ENCODE results near the gene TPRN. TPM values are rescaled to one million over a fixed set of nuclear protein-coding genes. Genes with fewer than 3 reads are reported as not detected.

Gene TPRN
- total RNA-seq, 1 donor from 2014 or later, result 2.2 TPM

DNA sequence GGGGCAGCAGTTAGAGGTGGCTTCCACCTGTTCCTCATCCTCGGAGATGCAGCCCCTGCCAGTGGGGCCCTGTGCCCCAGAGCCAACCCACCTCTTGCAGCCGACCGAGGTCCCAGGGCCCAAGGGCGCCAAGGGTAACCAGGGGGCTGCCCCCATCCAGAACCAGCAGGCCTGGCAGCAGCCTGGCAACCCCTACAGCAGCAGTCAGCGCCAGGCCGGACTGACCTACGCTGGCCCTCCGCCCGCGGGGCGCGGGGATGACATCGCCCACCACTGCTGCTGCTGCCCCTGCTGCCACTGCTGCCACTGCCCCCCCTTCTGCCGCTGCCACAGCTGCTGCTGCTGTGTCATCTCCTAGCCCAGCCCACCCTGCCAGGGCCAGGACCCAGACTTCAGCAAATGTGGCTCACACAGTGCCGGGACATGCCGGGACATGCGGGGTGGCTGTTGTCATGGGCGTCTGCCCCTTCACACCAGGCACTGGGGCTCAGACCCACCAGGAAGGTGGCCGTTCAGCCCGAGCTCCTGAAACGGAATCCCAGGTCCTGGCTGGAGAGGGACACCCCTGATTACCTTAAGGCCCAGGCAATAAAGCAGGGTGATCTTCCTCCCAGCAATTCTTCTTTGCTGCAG is 25.3 kb upstream of the TPRN start:
- no peak for DNase-seq (ENCODE audit: low spot score)

DNA sequence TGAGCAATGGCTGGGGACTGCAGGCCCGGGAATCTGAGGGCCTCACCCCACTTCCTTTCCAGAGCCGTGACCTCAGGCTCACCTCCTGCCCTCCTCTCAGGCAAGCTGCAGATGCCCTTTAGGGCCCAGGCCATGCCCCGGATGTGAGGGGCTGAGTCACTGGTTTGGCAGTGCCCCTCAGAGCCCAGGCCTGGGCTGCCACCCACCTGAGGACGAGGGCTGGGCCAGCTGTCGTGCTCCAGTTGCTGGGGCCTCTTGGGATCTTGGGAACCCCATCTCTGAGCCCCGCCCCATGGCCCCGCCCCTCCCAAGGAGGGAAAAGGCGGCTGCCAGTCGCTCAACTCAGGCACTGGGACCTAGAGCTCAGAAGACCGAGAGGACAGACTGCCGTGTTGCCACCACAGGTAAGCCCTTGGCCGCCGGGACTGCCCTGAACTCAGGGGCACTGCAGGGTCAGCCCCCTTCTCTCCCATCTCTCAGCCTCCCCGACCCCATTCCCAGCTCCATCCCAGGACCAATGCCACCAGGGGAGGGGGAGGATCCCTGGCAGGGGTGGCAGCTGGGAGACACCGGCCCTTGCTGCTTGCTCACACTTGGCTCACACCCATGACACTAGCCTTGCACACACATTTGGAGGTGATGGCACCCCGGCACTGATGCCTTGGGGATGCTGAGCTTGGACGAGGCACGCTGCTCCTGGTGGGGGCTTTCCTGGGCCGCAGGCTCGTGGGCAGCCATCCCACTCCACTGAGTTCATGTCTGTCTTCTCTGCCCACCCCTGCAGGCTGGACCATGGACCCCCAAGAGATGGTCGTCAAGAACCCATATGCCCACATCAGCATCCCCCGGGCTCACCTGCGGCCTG is 24.5 kb upstream of the TPRN start, which contains the start of gene CYSRT1:
Gene CYSRT1, plus strand, starts transcription at position 345 of the 865 bp plus-strand sequence. Its CDS starts 448 bp downstream, at position 793.
- no peak for DNase-seq (ENCODE audit: low spot score)

DNA sequence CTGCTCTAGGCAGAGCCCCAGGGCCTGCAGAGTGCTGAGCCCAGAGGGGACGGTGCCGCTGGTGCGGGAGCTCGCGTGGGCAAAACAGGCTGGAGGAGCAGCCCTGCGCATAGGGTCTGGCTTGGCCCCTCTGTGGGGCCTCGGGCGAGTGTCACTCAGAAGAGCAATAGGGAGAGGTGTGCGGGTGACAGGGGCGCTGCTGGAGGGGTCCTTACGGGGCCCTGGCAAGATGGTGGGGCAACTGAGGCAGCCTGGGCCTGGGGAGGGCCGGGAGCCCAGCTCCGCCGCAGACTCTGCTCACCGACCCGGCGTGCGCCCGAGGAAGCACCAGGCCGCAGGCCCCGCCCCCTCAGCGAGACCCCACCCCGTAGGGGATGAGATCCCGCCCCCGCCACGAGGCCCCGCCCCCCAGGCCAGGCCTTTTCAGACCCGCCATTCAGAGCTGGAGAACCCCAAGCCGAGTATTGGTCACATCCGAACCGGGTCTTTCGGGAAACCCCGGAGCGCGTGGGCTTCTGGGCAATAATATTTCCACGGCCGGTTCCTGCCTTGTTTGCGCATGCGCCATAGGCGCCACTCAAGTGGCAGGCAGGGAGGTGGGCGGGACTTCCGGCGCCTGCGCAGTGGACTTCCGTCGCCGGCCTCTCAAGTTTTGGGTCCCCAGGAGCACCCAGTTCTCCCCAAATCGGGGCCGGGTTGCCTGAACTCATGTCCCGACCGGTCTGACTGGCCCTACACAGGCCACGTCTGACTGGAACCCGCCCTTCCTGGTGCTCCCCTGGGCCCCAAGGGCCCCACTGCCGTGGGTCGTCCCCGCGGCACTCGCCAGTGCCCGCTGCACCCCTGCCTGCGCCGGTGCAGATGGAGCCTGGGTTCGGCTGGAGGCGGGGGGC is 22.8 kb upstream of the TPRN start:
- peak; percentile 98 for DNase-seq (ENCODE audit: low spot score)

DNA sequence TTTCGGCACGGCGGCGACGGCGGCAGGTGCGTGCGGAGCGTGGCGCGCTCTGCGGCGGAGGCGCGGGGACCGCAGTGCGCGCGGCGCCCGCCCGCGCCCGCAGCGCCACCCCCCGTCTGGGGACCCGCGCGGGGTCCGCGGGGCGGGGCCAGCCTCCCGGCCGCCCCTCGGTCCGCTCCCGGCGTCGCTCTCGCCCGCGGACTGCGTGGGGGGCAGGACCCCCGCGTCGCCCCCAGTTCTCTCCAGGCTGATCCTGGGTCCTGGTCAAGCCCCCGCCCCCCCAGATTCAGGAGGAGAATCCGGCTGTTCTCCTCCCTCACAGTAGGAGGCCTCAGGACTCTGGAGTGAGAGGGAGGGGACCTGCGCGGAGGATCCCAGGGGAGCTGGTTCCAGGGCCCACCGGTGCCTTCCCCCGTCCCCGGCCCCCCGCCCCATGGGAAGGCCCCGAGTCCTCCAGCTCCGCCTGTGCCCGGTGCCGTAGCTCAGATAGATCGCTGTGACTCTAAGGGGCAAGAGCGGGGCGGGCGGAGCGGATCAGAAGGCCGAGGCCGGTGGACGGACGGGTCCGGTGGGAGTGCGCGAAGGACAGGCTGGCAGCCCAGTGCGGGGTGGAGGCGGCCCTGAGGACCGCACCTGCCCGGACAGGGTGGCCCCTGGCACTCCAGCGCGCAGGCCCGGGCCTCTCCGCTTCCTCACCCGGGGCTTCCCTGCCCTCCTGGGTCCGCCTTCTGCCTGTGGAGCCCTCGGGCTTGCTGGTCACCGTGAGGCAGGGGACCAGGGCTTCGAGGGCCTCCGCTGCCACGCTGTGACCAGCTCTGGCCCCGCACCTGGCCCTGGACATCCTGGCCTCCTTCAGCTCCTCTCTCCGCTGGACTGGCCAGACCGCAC is 21.9 kb upstream of the TPRN start, which contains the start of gene RNF208:
Gene RNF208, minus strand, starts transcription at position 51 of the 888 bp plus-strand sequence. CDS start 1,028 bp downstream, outside the sequence.
- DNase-seq (ENCODE audit: low spot score), result no peak

DNA sequence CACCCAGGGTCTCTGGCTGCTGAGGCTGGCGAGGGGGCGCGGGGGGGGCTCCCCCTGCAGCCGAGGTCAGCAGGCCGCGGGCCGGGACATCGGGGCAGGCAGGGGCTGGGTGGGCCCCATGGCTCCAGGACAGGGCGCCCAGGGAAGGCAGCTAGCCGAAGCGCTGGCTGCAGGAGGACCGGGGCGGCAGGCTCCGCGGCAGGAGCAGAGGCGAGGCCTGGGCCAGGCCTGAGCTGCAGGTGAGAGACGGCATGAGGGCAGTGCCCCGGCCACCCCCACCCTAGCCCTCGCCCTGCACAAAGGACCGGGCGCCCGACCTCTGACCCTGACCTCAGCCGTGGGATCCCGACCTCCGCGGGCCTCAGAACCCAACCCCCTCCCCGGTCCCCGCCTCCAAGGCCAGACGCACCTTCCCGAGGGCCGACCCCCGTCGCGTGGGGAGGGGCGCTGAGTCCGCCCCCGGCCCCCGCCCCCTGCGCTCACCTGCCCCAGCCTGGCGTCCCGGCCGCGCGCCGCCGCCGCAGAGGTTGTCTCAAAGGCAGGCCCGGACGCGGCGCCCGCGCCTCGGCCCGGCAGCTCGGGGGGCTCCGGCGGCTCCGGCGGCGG is 21.1 kb upstream of the TPRN start:
- no peak for DNase-seq (ENCODE audit: low spot score)

DNA sequence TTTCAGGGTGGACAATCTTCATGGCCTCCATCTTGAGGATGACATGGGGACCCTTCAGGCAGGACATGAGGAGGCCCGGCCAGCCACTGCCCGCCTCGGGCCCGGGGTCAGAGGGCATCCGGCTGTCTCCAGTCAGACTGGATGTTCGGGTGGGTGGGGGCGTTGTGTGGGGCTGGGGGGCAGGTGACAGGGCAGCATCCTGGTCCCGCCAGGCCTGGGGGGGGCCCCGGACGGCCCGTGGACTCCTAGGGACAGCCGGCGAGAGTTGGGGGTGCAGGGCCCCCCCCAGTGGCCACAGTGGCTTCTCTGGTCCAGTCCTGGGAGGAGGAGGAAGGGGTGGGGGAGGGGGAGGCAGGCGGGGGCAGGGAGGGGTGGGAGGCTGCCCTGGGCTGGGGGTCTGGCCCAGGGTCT is 20.6 kb upstream of the TPRN start:
- no peak for DNase-seq (ENCODE audit: low spot score)

DNA sequence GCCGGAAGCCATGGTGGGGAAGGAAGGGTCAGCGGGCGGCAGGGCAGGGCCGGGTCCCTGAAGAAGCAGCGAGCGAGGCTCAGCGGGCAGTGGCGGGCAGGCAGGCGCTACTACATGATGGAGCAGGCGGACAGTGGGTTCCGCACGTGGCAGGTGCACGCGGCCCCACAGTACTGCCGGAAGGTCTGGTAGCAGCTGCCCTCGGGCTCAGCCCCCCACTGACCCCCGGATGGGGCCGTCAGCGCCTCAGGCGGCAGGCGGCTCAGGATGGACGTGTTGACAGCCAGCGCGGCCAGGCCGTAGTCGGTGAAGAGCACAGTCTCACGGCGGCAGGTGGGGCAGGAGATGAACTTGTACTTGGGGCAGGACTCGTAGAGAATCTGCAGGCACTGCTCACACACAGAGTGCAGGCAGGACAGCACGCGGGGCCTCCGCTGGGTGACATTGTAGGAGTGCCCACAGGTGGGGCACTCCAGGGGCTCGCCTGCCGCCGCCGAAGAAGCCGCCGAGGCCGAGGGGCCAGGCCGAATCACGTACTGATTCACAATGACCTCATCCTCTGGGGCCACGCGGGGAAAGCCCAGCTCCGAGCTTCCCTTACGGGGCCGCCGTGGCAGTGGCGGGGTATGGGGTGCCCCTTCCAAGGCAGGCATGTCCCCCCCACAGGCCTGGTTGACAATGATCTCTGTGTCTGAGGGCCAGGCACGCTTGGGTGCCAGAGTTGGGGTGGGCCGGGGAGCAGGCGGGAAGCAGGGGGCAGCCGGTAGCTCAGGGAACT is 20.0 kb upstream of the TPRN start:
- no peak for DNase-seq (ENCODE audit: low spot score)

DNA sequence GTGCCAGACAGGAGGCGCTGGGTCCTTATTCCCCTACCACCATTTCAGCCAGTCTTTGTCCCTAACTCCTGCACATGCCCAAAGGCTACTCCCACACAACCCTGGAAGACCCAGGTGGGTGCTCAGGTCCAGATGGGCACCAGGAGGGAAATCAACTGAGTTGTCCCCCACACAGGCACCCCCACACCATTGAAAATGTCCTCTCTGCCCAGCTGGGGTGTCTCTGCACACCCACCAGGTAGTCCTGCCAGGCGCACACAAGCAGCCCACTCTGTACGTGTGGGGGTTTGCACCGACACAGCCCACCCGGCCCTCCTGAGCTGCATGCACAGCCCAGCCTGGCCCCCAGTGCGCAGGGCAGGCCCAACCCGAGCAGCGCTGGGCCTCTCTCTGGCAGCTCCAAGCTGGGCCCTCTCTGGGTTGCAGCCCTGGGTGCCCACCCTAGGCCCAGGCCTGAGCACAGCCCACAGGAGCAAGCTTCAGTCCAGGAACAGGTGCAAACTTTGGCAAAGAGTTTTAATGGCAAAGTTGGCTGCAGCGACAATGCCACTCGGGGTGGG is 19.3 kb upstream of the TPRN start:
- no peak for DNase-seq (ENCODE audit: low spot score)

DNA sequence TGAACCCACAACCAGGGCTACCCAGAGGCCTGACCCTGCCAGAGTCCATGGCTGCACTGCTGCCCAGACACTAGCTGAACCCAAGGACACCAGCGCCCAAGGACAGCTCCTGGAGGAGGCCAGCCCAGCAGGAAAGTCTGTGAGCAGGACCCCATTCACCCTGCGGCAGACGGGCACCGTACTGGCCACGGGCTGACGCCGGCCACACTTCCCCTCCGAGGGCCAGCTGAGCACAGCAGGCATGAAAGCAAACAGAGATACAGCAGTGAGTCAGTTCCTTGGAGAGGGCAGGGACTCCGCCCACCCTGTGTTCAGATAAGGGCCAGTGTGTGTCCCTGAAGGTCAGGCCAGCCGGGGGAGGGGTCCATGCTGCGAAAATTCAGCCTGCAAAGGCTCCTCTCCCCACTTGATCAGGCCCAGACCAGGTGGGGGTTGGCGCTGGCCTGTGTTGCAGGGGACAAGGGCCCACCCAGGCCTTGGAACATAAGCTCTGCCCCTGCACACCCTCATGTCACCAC is 18.3 kb upstream of the TPRN start:
- DNase-seq (ENCODE audit: low spot score), result no peak

DNA sequence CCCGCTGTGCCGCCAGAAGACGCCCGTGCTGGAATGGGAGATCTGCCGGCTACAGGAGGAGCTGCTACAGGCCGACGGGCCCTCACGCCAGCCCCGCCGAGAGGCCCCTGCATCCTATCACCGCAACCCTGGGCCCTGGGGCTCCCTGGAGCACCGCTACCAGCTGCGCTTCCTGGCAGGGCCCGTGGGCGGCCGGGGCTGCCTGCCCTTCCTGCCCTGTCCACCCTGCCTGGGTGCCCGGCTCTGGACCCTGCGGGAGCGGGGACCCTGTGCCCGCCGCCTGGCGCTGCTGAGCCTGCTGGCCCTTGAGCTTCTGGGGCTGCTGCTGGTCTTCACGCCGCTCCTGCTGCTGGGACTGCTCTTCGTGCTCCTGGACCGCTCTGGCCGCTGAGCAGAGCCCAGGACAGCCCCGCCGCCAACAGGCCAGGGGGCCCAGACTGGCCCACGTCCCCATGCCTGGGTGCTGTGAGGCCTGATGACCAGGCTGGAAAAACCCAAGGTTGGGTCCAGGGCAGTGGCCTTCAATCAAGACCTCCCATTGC is 17.7 kb upstream of the TPRN start:
- no peak for DNase-seq (ENCODE audit: low spot score)

DNA sequence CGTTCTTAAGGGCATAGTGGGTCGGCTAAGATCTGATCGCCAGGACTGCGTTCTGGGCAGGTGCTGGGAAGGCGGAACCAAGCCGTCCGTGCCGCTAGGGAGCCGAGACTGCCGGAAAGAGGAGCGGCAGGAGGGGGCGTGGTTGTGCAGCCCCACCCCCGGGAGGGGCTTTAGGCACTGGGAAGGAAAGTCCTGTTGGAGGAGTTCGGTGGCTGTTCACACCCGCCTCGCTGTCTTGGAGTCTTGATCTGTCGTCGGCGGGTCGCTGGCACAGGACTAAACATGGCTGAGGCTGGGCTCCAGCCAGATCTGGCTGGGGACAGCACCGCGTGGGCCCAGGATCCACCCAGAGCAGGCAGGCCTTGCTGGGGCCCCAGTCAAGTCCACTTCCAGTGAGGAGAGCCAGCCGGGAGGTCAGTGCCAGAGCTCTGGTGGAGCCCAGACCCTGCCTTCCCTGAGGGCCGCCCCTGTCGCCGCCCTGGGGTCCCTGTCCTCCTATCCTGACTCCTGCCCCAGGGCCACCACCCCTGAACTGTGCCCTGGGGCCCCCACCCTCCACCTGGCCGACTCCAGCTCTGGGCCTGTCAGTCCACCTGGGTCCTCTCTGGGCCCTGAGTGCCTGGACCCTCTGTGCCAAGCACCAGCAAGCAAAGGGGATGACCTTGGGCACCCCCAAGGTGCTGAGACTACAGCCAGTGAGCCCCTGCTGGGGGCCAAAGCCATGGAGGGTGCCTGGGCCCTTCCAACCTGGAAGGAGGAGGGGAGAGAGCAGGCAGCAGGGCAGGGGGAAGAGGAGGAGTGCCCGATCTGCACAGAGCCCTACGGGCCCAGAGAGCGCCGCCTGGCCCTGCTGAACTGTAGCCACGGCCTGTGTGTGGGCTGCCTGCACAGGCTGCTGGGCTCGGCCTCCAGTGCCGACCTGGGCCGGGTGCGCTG is 17.0 kb upstream of the TPRN start:
- peak; percentile 29 for DNase-seq (ENCODE audit: low spot score)

DNA sequence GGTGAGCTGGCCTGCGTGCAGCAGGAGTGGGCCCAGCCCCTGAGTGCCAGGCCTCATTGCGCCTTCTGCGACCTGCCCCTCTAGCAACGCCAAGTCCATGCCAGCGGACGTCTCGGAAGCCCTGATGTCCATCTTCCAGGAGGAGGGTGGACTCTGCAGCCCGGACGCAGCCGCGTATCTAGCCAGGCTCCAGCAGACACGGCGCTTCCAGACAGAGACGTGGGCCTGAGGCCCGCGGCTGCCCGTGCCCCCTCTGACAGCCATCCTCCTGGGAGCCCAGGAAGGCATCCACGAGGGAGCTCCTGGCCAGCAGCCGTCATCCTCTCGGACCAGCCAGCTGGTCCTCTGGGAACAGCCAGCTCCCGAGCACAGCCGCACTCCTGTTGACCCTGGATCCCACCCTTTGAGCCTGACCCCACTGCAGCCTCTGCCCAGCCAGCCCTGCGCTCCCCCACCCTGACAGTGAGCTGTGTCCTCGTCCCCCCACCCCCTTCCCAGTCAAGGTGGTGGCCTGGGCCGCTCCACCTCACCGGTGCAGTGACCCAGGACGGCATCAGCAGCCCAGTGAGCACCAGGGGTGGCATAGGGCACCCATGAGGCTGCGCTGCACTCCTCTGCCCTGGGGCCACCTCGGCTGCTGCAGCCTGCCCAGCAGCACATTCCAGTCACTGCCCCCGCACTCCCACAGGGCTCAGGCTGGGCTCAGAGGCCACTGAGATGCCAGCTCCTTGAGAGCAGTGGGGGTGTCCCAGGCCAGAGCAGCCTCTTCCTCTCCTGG is 15.8 kb upstream of the TPRN start:
- DNase-seq (ENCODE audit: low spot score), result no peak

DNA sequence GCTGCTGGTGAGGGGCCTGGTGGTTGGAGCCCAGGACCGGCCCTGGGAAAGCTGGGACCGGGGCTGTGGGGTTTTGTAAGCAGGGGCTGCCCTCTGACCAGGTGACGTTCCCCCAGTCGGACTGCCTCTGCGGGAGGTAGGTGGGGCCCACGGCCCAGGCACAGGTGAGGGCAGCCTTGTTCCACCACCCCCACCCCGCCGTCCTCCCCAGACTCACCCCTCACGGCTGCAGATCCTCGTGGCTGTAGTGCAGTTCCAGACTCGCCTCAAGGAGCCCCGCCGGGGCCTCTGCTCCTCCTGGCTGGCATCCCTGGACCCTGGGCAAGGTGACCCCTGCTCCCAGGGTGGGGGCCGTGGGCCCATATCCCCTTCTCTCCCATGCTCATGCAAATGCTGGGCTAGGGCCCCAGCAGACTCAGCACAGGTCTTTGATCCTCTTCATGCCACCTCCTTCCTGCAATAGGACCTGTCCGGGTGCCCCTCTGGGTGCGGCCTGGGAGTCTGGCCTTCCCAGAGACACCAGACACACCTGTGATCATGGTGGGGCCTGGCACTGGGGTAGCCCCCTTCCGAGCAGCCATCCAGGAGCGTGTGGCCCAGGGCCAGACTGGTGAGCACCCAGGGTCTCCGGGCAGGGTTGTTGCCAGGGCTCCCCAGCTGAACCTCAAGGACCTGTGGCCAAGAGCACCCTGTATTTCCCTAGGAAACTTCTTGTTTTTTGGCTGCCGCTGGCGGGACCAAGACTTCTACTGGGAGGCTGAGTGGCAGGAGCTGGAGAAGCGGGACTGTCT is 14.8 kb upstream of the TPRN start:
- no peak for DNase-seq (ENCODE audit: low spot score)

DNA sequence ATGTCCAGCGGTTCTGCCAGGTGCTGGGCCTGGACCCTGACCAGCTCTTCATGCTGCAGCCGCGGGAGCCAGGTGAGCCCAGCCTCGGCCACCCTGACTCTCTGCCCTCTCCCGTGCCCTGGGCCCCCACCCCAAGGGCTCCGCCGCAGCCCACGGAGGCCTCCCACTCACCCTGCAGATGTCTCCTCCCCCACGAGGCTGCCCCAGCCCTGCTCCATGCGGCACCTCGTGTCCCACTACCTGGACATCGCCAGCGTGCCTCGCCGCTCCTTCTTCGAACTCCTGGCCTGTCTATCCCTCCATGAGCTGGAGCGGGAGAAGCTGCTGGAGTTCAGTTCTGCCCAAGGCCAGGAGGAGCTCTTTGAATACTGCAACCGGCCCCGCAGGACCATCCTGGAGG is 14.1 kb upstream of the TPRN start:
- DNase-seq (ENCODE audit: low spot score), result no peak

DNA sequence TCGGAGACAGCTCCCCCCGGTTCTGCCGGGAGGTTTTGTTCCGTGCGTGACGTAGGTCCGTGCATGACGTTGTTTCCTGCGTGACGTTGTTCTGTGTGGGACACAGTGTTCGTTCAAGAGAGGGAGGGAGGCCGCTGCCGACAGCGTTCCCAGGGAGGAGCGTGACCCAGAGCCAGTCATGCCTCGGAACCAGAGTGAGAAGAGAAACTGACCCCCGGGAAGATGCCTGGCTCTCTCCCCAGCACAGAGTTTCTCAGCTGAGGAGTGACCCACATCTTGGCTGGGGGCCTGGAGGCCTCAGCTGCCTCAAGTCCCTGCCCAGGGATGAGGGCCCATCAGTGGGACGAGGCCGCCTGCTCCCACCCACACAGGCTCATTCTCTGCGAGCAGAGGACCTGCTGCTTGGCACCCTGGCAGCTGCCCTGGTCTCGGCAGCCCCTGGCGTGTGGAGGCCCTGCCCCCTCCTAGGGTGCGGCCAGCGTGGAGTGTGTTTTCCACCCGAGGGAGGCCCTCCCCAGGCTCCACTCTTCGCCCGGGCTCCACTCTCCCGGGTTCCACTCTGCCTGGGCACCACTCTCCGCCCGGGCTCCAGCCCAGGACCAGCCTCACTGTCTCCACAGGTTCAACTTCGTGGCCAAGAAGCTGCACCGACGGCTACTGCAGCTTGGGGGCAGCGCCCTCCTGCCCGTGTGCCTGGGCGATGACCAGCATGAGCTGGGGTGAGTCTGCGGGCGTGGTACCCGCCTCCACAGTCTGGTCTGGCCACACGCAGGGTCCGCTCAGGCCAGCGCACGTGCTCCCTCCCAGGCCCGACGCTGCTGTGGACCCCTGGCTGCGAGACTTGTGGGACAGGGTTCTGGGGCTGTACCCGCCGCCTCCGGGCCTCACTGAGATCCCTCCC is 12.9 kb upstream of the TPRN start:
- no peak for DNase-seq (ENCODE audit: low spot score)
